Calu3 (cell line): ENCODE data around the gene AARS2. TPM values are rescaled to one million over a fixed set of nuclear protein-coding genes. Genes with fewer than 3 reads are reported as not detected.

ENCODE experiments used
- BruUV-seq: library from RNA; stranded (reverse); fragments of 400-500 nt; replicated peaks from 2 replicates; lab custom pipeline; 2021; lab: Mats Ljungman, UMichigan
- CTCF ChIA-PET: fragments of 300-600 bp; sonication (Branson Sonifier 250); formaldehyde crosslinking; loops from one replicate; lab custom pipeline; 2022; ENCODE audit warnings: antibody characterized with exemption; lab: Charles Lee
- DNase-seq: peaks from one replicate; pipeline ENCODE4 v3.0.0; 2022
- H3K27ac Mint-ChIP-seq: one replicate; pipeline ENCODE4 v1.8.0; 2022; ENCODE audit warnings: mixed read lengths; ENCODE audit not compliant: unreplicated experiment
- H3K27me3 Mint-ChIP-seq: one replicate; pipeline ENCODE4 v1.8.0; 2022; ENCODE audit warnings: mixed read lengths; ENCODE audit not compliant: unreplicated experiment
- H3K36me3 Mint-ChIP-seq: one replicate; pipeline ENCODE4 v1.8.0; 2022; ENCODE audit warnings: mild to moderate bottlenecking, moderate library complexity, mixed read lengths; ENCODE audit not compliant: insufficient read depth, unreplicated experiment
- H3K4me1 Mint-ChIP-seq: one replicate; pipeline ENCODE4 v1.8.0; 2022; ENCODE audit warnings: mild to moderate bottlenecking, low read depth, mixed read lengths; ENCODE audit not compliant: unreplicated experiment
- H3K4me3 Mint-ChIP-seq: one replicate; pipeline ENCODE4 v1.8.0; 2022; ENCODE audit warnings: mild to moderate bottlenecking, low read depth, moderate library complexity, mixed read lengths; ENCODE audit not compliant: unreplicated experiment
- H3K9me3 Mint-ChIP-seq: one replicate; pipeline ENCODE4 v1.8.0; 2022; ENCODE audit warnings: low read depth, mixed read lengths; ENCODE audit not compliant: unreplicated experiment
- CTCF ChIP-seq: fragments of 200-600 bp; IDR thresholded peaks from one replicate; pipeline ENCODE4 v1.8.0; 2022; ENCODE audit warnings: antibody characterized with exemption; ENCODE audit not compliant: unreplicated experiment
- intact Hi-C: fragments of 100-400 bp; cut with micrococcal nuclease; formaldehyde crosslinking; loops from one replicate; pipeline ENCODE4 v1.10.0; 2022; ENCODE audit not compliant: unreplicated experiment
- total RNA-seq: library from RNA; stranded (reverse); gene quantifications from 2 replicates; pipeline ENCODE4 v1.2.3, GENCODE V29; 2022

The AARS2 gene
- total RNA-seq, 1 experiment from 2014 or later, result 37.5 TPM

GRCh38 chr6:44309631-44310030 is 3.5 kb downstream of the AARS2 start:
- no peak overlapping the region for H3K27ac Mint-ChIP-seq
- CTCF ChIA-PET, result no interaction called here
- no peak for DNase-seq
- intact Hi-C loops, result no loop called here
- TF ChIP-seq CTCF, result no peak
- H3K4me1 Mint-ChIP-seq, result peaks cover 10% of the 10 kb centered on the region
- H3K27me3 Mint-ChIP-seq, result peaks cover 2% of the 10 kb centered on the region
- H3K36me3 Mint-ChIP-seq, result peaks cover 36% of the 10 kb centered on the region
- no TSS peak for BruUV-seq
- H3K4me3 Mint-ChIP-seq, result no peak overlapping the region
- no peaks in the 10 kb centered on the region for H3K9me3 Mint-ChIP-seq

GRCh38 chr6:44309092-44309491 is 4.1 kb downstream of the AARS2 start:
- CTCF ChIA-PET, result no interaction called here
- TF ChIP-seq CTCF, result no peak
- H3K27ac Mint-ChIP-seq, result no peak overlapping the region
- no peak overlapping the region for H3K4me3 Mint-ChIP-seq
- no peaks in the 10 kb centered on the region for H3K9me3 Mint-ChIP-seq
- no peak for DNase-seq
- H3K4me1 Mint-ChIP-seq, result peaks cover 10% of the 10 kb centered on the region
- no peaks in the 10 kb centered on the region for H3K27me3 Mint-ChIP-seq
- H3K36me3 Mint-ChIP-seq, result peaks cover 36% of the 10 kb centered on the region
- no TSS peak for BruUV-seq
- intact Hi-C loops, result no loop called here

- H3K9me3 Mint-ChIP-seq, result no peaks in the 10 kb centered on the region
- CTCF ChIA-PET, result interaction anchor here (0.8 kb wide), 1 partner anchor 45 kb away, joined by 3 read pairs; no protein-coding TSS in a partner anchor
- peaks cover 31% of the 10 kb centered on the region for H3K36me3 Mint-ChIP-seq
- no peak for DNase-seq
- intact Hi-C loops, result no loop called here
- no peak overlapping the region for H3K27ac Mint-ChIP-seq
- H3K4me1 Mint-ChIP-seq, result peaks cover 7% of the 10 kb centered on the region
- H3K27me3 Mint-ChIP-seq, result no peaks in the 10 kb centered on the region
- no TSS peak for BruUV-seq
- no peak for TF ChIP-seq CTCF
- H3K4me3 Mint-ChIP-seq, result no peak overlapping the region
Measured at GRCh38 chr6:44307217-44307616, 5.9 kb downstream of the AARS2 start.

GRCh38 chr6:44306710-44307109 is 6.4 kb downstream of the AARS2 start:
- Mint-ChIP-seq H3K27me3 (no peaks in the 10 kb centered on the region), H3K36me3 (peaks cover 33% of the 10 kb centered on the region), H3K4me3 (no peak overlapping the region), H3K27ac (no peak overlapping the region), H3K9me3 (no peaks in the 10 kb centered on the region), H3K4me1 (peaks cover 2% of the 10 kb centered on the region)
- no peak for TF ChIP-seq CTCF
- no TSS peak for BruUV-seq
- no peak for DNase-seq
- CTCF ChIA-PET, result interaction anchor here (0.8 to 3.9 kb wide), 3 partner anchors 39 to 78 kb away, joined by 3 to 25 read pairs (median 3); no protein-coding TSS in a partner anchor
- intact Hi-C loops, result no loop called here
